Panc1 (cell line): Measurements from ENCODE around the gene MGAT4C. TPM values are rescaled to one million over a fixed set of nuclear protein-coding genes. Genes with fewer than 3 reads are reported as not detected.

Experiments used
- ATAC-seq: fragments of 200-7000 bp; cut with Tn5 transposase; 2 replicates; pipeline ENCODE4 v1.9.1; 2020; ENCODE audit warnings: mild to moderate bottlenecking, moderate library complexity
- BruUV-seq: library from RNA; stranded (reverse); fragments of 400-500 nt; replicated peaks from 2 replicates; lab custom pipeline; 2021; lab: Mats Ljungman, UMichigan
- CTCF ChIA-PET: fragments of 300-600 bp; sonication (Branson Sonifier 250); formaldehyde crosslinking; loops from one replicate; lab custom pipeline; 2022; ENCODE audit warnings: antibody characterized with exemption; lab: Charles Lee
- POLR2A ChIA-PET: fragments of 300-600 bp; sonication (Branson Sonifier 250); formaldehyde crosslinking; loops from one replicate; lab custom pipeline; 2022; ENCODE audit warnings: antibody characterized with exemption; lab: Charles Lee
- DNase-seq: peaks from one replicate; pipeline ENCODE4 v3.0.0-alpha.2; 2010; ENCODE audit warnings: low read depth, low spot score
- H3K27ac ChIP-seq: 2 replicates; pipeline ENCODE4 v1.5.1; 2011; ENCODE audit warnings: mild to moderate bottlenecking, low read length, inconsistent platforms
- H3K27me3 ChIP-seq: fragments of 200-500 bp; sonication (Bioruptor generic); 2 replicates; pipeline ENCODE4 v1.6.0; 2014; ENCODE audit warnings: low read length, inconsistent platforms; ENCODE audit not compliant: control insufficient read depth, insufficient read depth
- H3K36me3 ChIP-seq: fragments of 200-500 bp; sonication (Bioruptor generic); 2 replicates; pipeline ENCODE4 v1.5.1; 2014; ENCODE audit warnings: inconsistent platforms, mild to moderate bottlenecking, low read length, moderate library complexity; ENCODE audit not compliant: control insufficient read depth, insufficient read depth
- H3K4me1 ChIP-seq: 2 replicates; pipeline ENCODE4 v1.5.1; 2011; ENCODE audit warnings: inconsistent platforms, mild to moderate bottlenecking, low read length, moderate library complexity; ENCODE audit not compliant: control insufficient read depth, insufficient read depth
- H3K4me3 ChIP-seq, 2 experiments: 2 replicates each; pipeline ENCODE4 v1.5.1; 2011 to 2012; ENCODE audit warnings: low read depth in 2 of 2, low read length in 2 of 2, mild to moderate bottlenecking in 2 of 2, inconsistent platforms in 1 of 2, moderate library complexity in 1 of 2
- H3K9me3 ChIP-seq: fragments of 200-500 bp; sonication (Bioruptor generic); 2 replicates; pipeline ENCODE4 v1.5.1; 2014; ENCODE audit warnings: low read depth, mild to moderate bottlenecking, inconsistent platforms, low read length, moderate library complexity; ENCODE audit not compliant: control insufficient read depth, insufficient read depth
- CTCF ChIP-seq: fragments of 450-650 bp; IDR thresholded peaks from 2 replicates; pipeline ENCODE4 v1.5.1; 2017; ENCODE audit warnings: mild to moderate bottlenecking
- REST ChIP-seq, 2 experiments: IDR thresholded peaks; 2 replicates each; pipeline ENCODE4 v1.6.1; 2011 to 2012; ENCODE audit warnings: low read depth in 2 of 2, control low read depth in 1 of 2, low read length in 1 of 2, mild to moderate bottlenecking in 1 of 2, moderate library complexity in 1 of 2; ENCODE audit not compliant: insufficient read depth in 1 of 2
- SIN3A ChIP-seq: IDR thresholded peaks from 2 replicates; pipeline ENCODE4 v1.6.1; 2012; ENCODE audit warnings: low read depth, mild to moderate bottlenecking, low read length, moderate library complexity, borderline replicate concordance; ENCODE audit not compliant: insufficient read depth
- TCF7L2 ChIP-seq: IDR thresholded peaks from 2 replicates; pipeline ENCODE4 v1.6.1; 2011; ENCODE audit warnings: mild to moderate bottlenecking, low read depth, low read length, inconsistent platforms
- in situ Hi-C: cut with HindIII; loops from 2 replicates; pipeline ENCODE4 v1.10.0; 2016; ENCODE audit warnings: low sequenced_read_pairs, low pct_unique_long_range_greater_than_20kb
- intact Hi-C: fragments of 100-400 bp; cut with micrococcal nuclease; formaldehyde crosslinking; loops from one replicate; pipeline ENCODE4 v1.10.0; 2022; ENCODE audit not compliant: unreplicated experiment
- total RNA-seq: library from RNA; stranded (reverse); gene quantifications from one replicate; pipeline ENCODE4 v1.2.1, GENCODE V29; 2021; ENCODE audit not compliant: unreplicated experiment

Gene MGAT4C
- total RNA-seq, 1 experiment from 2014 or later: not detected

DNA sequence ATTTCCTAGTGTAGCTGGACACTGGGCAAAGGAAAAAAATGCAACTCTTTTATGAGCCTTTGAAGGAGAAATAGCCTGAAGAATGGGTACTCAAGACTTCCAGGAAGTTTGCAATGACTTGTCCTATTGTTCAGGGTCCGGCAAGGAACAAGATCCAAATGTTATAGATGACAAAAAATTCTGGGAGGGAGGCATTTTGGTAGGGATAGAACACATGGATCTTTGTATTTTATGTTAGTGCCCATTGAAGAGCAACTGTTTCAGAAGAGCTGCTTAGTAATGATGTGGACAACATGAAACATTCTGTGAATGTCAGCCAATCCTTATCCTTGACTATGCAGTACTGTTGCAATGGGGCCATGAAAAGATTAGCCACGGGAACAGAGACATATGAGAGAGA is 138.0 kb downstream of the MGAT4C start:
- Histone ChIP-seq H3K9me3 (no peaks in the 10 kb centered on the region), H3K4me1 (no peaks in the 10 kb centered on the region), H3K27ac (no peak overlapping the region), H3K4me3 (no peak overlapping the region), H3K27me3 (no peaks in the 10 kb centered on the region), H3K36me3 (no peaks in the 10 kb centered on the region)
- in situ Hi-C loops (no loop called here), intact Hi-C loops (no loop called here)
- POLR2A ChIA-PET: no interaction called here
- no peak for DNase-seq
- no TSS peak for BruUV-seq
- CTCF ChIA-PET: no interaction called here
- no peak for ATAC-seq
- TF ChIP-seq CTCF: no peak
- no peak for TF ChIP-seq SIN3A
- no peak for TF ChIP-seq REST (IDR thresholded peaks at IDR 0.05; ENCODE audit: insufficient read depth in 1 of 2, low read depth in 2 of 2, low read length in 1 of 2)

- Histone ChIP-seq H3K4me1 (no peaks in the 10 kb centered on the region), H3K36me3 (no peaks in the 10 kb centered on the region), H3K9me3 (no peaks in the 10 kb centered on the region), H3K27me3 (no peaks in the 10 kb centered on the region), H3K4me3 (no peak overlapping the region), H3K27ac (no peak overlapping the region)
- CTCF ChIA-PET: no interaction called here
- in situ Hi-C loops (no loop called here), intact Hi-C loops (no loop called here)
- DNase-seq (no peak), ATAC-seq (no peak)
- POLR2A ChIA-PET: no interaction called here
- BruUV-seq: no TSS peak
- no peak for TF ChIP-seq REST (IDR thresholded peaks at IDR 0.05; ENCODE audit: insufficient read depth in 1 of 2, low read depth in 2 of 2, low read length in 1 of 2)
- TF ChIP-seq TCF7L2: no peak
- no peak for TF ChIP-seq SIN3A
- no peak for TF ChIP-seq CTCF
These were observed 138.5 kb downstream of the MGAT4C start for GRCh38 chr12:86117711-86118110.
